Omental fat pad (tissue), 4 donors: ENCODE measurements around the gene PRKAG2. TPM values are rescaled to one million over a fixed set of nuclear protein-coding genes. Genes with fewer than 3 reads are reported as not detected.

ENCODE experiments used
- ATAC-seq: fragments of 150-250 bp; one replicate; pipeline ENCODE4 v1.9.1; 2016; ENCODE audit warnings: mild to moderate bottlenecking, moderate library complexity; ENCODE audit not compliant: low FRiP score
- DNase-seq: peaks from one replicate; pipeline ENCODE4 v3.0.0-alpha.2; 2019; ENCODE audit warnings: low spot score
- CTCF ChIP-seq, 3 donors: fragments of 450-650 bp; IDR thresholded peaks; one replicate each; pipeline ENCODE4 v1.5.1; 2016 to 2017; ENCODE audit warnings: antibody characterized with exemption in 3 of 3, mild to moderate bottlenecking in 3 of 3, moderate library complexity in 2 of 3
- total RNA-seq, 4 donors: library from RNA; depleted of rRNA; stranded (reverse); fragments of >200 nt; gene quantifications; one replicate each; pipeline ENCODE4 v1.1.0, GENCODE V29; 2016

Gene PRKAG2
- total RNA-seq, 4 donors from 2014 or later = 31.6 to 49.5 (median 36.9) TPM

- no peak for ATAC-seq
- no peak for DNase-seq
- no peak for TF ChIP-seq CTCF (IDR thresholded peaks at IDR 0.05)
Measured at GRCh38 chr7:151660141-151660540, 216.8 kb downstream of the PRKAG2 start.

DNA sequence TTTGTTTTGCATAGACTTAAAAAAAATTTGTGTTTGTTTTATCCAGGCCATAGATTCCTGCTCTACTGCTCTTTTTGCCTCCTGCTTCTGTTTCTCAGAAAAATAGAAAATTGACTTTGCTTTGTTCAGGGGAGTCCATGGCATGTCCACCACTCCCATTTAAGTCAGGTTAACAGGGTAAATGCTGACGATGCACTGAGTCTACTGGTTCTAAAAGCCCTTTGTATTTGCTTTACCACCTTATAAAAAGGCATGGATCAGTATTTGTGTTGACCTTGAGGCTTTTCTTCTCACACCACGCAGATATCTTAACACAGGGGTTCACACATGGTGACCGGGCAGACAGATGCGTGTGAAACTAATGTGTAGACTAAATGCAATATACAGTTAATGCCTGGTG, 217.7 kb downstream of the PRKAG2 start:
- DNase-seq (no peak), ATAC-seq (no peak)
- TF ChIP-seq CTCF (IDR thresholded peaks at IDR 0.05) = no peak

DNA sequence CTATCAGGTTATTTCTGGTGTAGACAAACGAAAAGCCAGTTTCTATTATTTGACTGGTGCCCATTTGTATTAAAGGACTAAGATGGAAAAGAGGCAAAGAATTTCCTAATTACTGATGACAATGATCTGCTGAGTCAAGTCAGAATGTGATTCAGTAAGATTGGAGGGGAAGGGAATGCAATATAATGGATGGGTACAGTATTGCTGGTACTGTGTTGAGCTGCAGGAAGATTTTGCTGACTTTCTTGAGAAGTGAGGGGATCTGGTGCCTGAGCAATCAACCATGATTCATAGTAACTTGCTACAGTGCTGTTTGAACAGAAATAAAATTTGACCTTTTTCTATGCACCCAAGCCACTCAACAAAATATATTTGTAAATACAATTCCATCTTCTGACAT, 218.1 kb downstream of the PRKAG2 start:
- no peak for TF ChIP-seq CTCF (IDR thresholded peaks at IDR 0.05)
- DNase-seq (no peak), ATAC-seq (no peak)

- DNase-seq (no peak), ATAC-seq (no peak)
- TF ChIP-seq CTCF (IDR thresholded peaks at IDR 0.05) = no peak
Measured at GRCh38 chr7:151657173-151657572, 219.7 kb downstream of the PRKAG2 start.

GRCh38 chr7:151655555-151655954, 221.4 kb downstream of the PRKAG2 start:
- no peak for DNase-seq
- TF ChIP-seq CTCF (IDR thresholded peaks at IDR 0.05) = no peak
- no peak for ATAC-seq

- no peak for TF ChIP-seq CTCF (IDR thresholded peaks at IDR 0.05)
- ATAC-seq = no peak
- DNase-seq = no peak
Measured at GRCh38 chr7:151652111-151652510, 224.8 kb downstream of the PRKAG2 start.

DNA sequence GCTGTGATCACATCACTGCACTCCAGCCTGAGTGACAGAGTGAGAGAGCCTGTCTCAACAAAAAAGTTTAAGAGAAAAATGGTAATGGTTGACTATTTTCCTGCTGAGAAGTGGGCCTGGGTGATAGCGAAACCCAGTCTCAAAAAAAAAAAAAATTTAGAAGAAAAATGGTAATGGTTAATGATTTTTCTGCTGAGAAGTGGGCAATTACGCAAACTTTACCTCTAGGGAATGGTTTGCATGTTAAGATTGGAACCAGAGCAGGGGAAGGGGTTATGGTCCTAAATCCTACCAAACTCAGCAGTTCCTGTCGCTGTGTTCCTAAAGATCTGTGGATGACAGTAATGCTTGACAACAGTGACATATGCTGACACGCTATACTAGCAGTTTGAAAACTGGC, 226.8 kb downstream of the PRKAG2 start:
- no peak for TF ChIP-seq CTCF (IDR thresholded peaks at IDR 0.05)
- no peak for DNase-seq

More for the DNA sequence above, 226.8 kb downstream of the PRKAG2 start:
- no peak for ATAC-seq
